DND-41 (cell line): Measurements from ENCODE around the gene FBXW11.

Experiments used
- ATAC-seq: fragments of 200-7000 bp; cut with Tn5 transposase; 3 replicates; pipeline ENCODE4 v1.9.1; 2021; ENCODE audit warnings: low read depth; ENCODE audit not compliant: insufficient read depth
- DNase-seq: peaks from one replicate; pipeline ENCODE4 v3.0.0-alpha.2; 2020
- H2AFZ ChIP-seq: 2 replicates; pipeline ENCODE4 v1.6.0; 2012; ENCODE audit warnings: low read depth, low read length
- H3K27ac ChIP-seq: 2 replicates; pipeline ENCODE4 v1.5.1; 2012; ENCODE audit warnings: low read length, inconsistent platforms
- H3K27me3 ChIP-seq: fragments of 200-600 bp; sonication (generic); 2 replicates; pipeline ENCODE4 v1.6.0; 2012; ENCODE audit warnings: low read length, mild to moderate bottlenecking, inconsistent platforms; ENCODE audit not compliant: insufficient read depth, poor library complexity
- H3K36me3 ChIP-seq: 2 replicates; pipeline ENCODE4 v1.5.1; 2012; ENCODE audit warnings: low read length, inconsistent platforms; ENCODE audit not compliant: insufficient read depth
- H3K4me1 ChIP-seq: 2 replicates; pipeline ENCODE4 v1.5.1; 2012; ENCODE audit warnings: mild to moderate bottlenecking, low read length; ENCODE audit not compliant: insufficient read depth
- H3K4me2 ChIP-seq: 2 replicates; pipeline ENCODE4 v1.6.0; 2012; ENCODE audit warnings: mild to moderate bottlenecking, moderate library complexity, low read length, inconsistent platforms; ENCODE audit not compliant: insufficient read depth
- H3K4me3 ChIP-seq, 2 experiments: fragments of 200-600 bp in 1 of 2; shearing (Covaris generic) in 1 of 2; 2 replicates each; pipeline ENCODE4 v1.5.1; 2012 to 2016; ENCODE audit warnings: inconsistent platforms in 2 of 2, low read length in 2 of 2, mild to moderate bottlenecking in 2 of 2, low read depth in 1 of 2, moderate library complexity in 1 of 2
- H3K79me2 ChIP-seq: 2 replicates; pipeline ENCODE4 v1.6.0; 2012; ENCODE audit warnings: low read length, inconsistent platforms; ENCODE audit not compliant: insufficient read depth
- H3K9ac ChIP-seq: 2 replicates; pipeline ENCODE4 v1.6.0; 2012; ENCODE audit warnings: low read depth, mild to moderate bottlenecking, inconsistent platforms, low read length, moderate library complexity
- H3K9me3 ChIP-seq: 2 replicates; pipeline ENCODE4 v1.5.1; 2012; ENCODE audit warnings: low read length, moderate library complexity, mild to moderate bottlenecking, inconsistent platforms; ENCODE audit not compliant: insufficient read depth, severe bottlenecking
- H4K20me1 ChIP-seq: 2 replicates; pipeline ENCODE4 v1.6.0; 2012; ENCODE audit warnings: low read length; ENCODE audit not compliant: insufficient read depth
- CTCF ChIP-seq: IDR thresholded peaks from 2 replicates; pipeline ENCODE4 v1.5.1; 2012; ENCODE audit warnings: borderline replicate concordance, low read length, moderate library complexity, mild to moderate bottlenecking; ENCODE audit not compliant: poor library complexity, severe bottlenecking; ENCODE audit errors: extremely low read depth
- EZH2 ChIP-seq: IDR thresholded peaks from 3 replicates; pipeline ENCODE4 v1.6.1; 2012; ENCODE audit warnings: borderline replicate concordance, low read depth, mild to moderate bottlenecking, moderate library complexity, low read length, inconsistent platforms; ENCODE audit not compliant: severe bottlenecking

Gene FBXW11

GRCh38 chr5:171931163-171931562 lies 75.3 kb downstream of the FBXW11 start:
- DNase-seq (no peak), ATAC-seq (no peak)
- Histone ChIP-seq H3K4me3 (no peak overlapping the region), H3K27me3 (no peaks in the 10 kb centered on the region), H3K9me3 (no peaks in the 10 kb centered on the region), H3K9ac (no peak overlapping the region), H3K27ac (no peak overlapping the region), H4K20me1 (peaks cover 6% of the 10 kb centered on the region; the same call in 1 of the 2 replicates), H3K4me1 (no peaks in the 10 kb centered on the region), H3K79me2 (peaks cover 92% of the 10 kb centered on the region), H2AFZ (no peak overlapping the region), H3K4me2 (no peak overlapping the region), H3K36me3 (no peaks in the 10 kb centered on the region)
- TF ChIP-seq CTCF (no peak), EZH2 (no peak)

- H3K9ac ChIP-seq = no peak overlapping the region
- H3K4me3 ChIP-seq = no peak overlapping the region
- H3K9me3 ChIP-seq = peaks cover 13% of the 10 kb centered on the region
- no peaks in the 10 kb centered on the region for H3K27me3 ChIP-seq
- DNase-seq = no peak
- TF ChIP-seq EZH2 = no peak
- peak; percentile 21 for TF ChIP-seq CTCF
- H3K79me2 ChIP-seq = peaks cover 88% of the 10 kb centered on the region
- H3K4me2 ChIP-seq = no peak overlapping the region
- ATAC-seq = no peak
- H3K4me1 ChIP-seq = no peaks in the 10 kb centered on the region
- H3K27ac ChIP-seq = no peak overlapping the region
- peaks cover 4% of the 10 kb centered on the region; the same call in 1 of the 2 replicates for H4K20me1 ChIP-seq
- H2AFZ ChIP-seq = no peak overlapping the region
- no peaks in the 10 kb centered on the region; the same call in 1 of the 2 replicates for H3K36me3 ChIP-seq
Observed at GRCh38 chr5:171927345-171927941, 79.0 kb downstream of the FBXW11 start.

DNA sequence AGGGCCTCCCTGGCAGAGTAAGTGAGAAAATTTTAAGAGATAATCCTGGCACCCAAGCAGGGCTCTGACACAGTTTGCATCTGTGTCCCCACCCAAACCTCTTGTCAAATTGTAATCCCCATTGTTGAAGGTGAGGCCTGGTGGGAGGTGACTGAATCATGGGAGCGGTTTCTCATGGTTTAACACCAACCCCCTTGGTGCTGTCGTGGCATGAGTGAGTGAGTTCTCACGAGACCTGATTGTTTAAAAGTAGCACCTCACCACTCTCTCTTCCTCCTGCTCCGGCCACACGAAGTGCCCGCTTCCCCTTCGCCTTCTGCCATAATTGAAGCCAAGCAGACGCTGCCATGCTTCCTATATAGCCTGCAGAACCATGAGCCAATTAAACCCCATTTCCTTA lies 80.1 kb downstream of the FBXW11 start:
- peaks cover 13% of the 10 kb centered on the region for H3K9me3 ChIP-seq
- TF ChIP-seq EZH2 = no peak
- no peak for TF ChIP-seq CTCF
- DNase-seq = no peak
- H3K27ac ChIP-seq = no peak overlapping the region
- H3K4me2 ChIP-seq = no peak overlapping the region
- no peak overlapping the region for H2AFZ ChIP-seq
- no peak for ATAC-seq
- peaks cover 88% of the 10 kb centered on the region for H3K79me2 ChIP-seq
- no peak overlapping the region for H3K9ac ChIP-seq
- H4K20me1 ChIP-seq = peaks cover 2% of the 10 kb centered on the region; the same call in 1 of the 2 replicates
- H3K4me3 ChIP-seq = no peak overlapping the region
- no peaks in the 10 kb centered on the region for H3K27me3 ChIP-seq
- H3K36me3 ChIP-seq = no peaks in the 10 kb centered on the region; the same call in 1 of the 2 replicates
- H3K4me1 ChIP-seq = no peaks in the 10 kb centered on the region
